NCI-H1436 (cell line): ENCODE measurements around the gene GALR2.

Experiments used
- DNase-seq: peaks from one replicate; lab custom pipeline; 2025; lab: John Stamatoyannopoulos, UW

The GALR2 gene

GRCh38 chr17:76095943-76096342 lies 21.4 kb downstream of the GALR2 start:
- no peak for DNase-seq

GRCh38 chr17:76097716-76098295 lies 23.2 kb downstream of the GALR2 start:
- no peak for DNase-seq

- no peak for DNase-seq
These were observed 28.3 kb downstream of the GALR2 start for GRCh38 chr17:76102944-76103273.

GRCh38 chr17:76103274-76104139 lies 28.9 kb downstream of the GALR2 start, which contains the start of gene EXOC7:
Gene EXOC7 (minus strand): TSS chr17:76103787. CDS start chr17:76103692, 95 bp downstream.
- peak; percentile 96 for DNase-seq

- DNase-seq, result no peak
These were observed 29.7 kb downstream of the GALR2 start for GRCh38 chr17:76104140-76104895.

- DNase-seq, result no peak
These were observed 30.3 kb downstream of the GALR2 start for GRCh38 chr17:76104896-76105231.

- no peak for DNase-seq
These were observed 32.1 kb downstream of the GALR2 start for GRCh38 chr17:76106703-76107102.

- DNase-seq, result no peak
These were observed 32.9 kb downstream of the GALR2 start for GRCh38 chr17:76107509-76107908.

GRCh38 chr17:76111956-76112355 lies 37.4 kb downstream of the GALR2 start:
- no peak for DNase-seq

- DNase-seq, result no peak
These were observed 40.7 kb downstream of the GALR2 start for GRCh38 chr17:76115138-76115754.

GRCh38 chr17:76119409-76120371 lies 45.1 kb downstream of the GALR2 start:
- DNase-seq, result no peak

GRCh38 chr17:76120658-76121008 lies 46.1 kb downstream of the GALR2 start:
- no peak for DNase-seq

- no peak for DNase-seq
These were observed 47.4 kb downstream of the GALR2 start for GRCh38 chr17:76121932-76122430.

- DNase-seq, result no peak
These were observed 48.0 kb downstream of the GALR2 start for GRCh38 chr17:76122431-76123190.

GRCh38 chr17:76123191-76123499 lies 48.6 kb downstream of the GALR2 start:
- no peak for DNase-seq

- no peak for DNase-seq
These were observed 49.4 kb downstream of the GALR2 start for GRCh38 chr17:76123749-76124581.

GRCh38 chr17:76124582-76125390 lies 50.2 kb downstream of the GALR2 start:
- no peak for DNase-seq

GRCh38 chr17:76125391-76125675 lies 50.8 kb downstream of the GALR2 start:
- no peak for DNase-seq

GRCh38 chr17:76125922-76126321 lies 51.3 kb downstream of the GALR2 start:
- no peak for DNase-seq
